Lower leg skin (tissue), 3 donors: ENCODE results near the gene TLE5.

ENCODE experiments used
- CTCF ChIP-seq, 3 donors: fragments of 450-650 bp; IDR thresholded peaks; one replicate each; pipeline ENCODE4 v1.5.1; 2016; ENCODE audit warnings: antibody characterized with exemption in 3 of 3, mild to moderate bottlenecking in 3 of 3, moderate library complexity in 2 of 3
- POLR2A ChIP-seq, 2 donors: fragments of 450-650 bp; IDR thresholded peaks; one replicate each; pipeline ENCODE4 v1.6.1; 2016 to 2017; ENCODE audit warnings: antibody characterized with exemption in 2 of 2, mild to moderate bottlenecking in 1 of 2, moderate library complexity in 1 of 2

- TF ChIP-seq CTCF (IDR thresholded peaks at IDR 0.05) (no peak), POLR2A (IDR thresholded peaks at IDR 0.05) (no peak)
Observed at GRCh38 chr19:3104708-3104983, 42.4 kb upstream of the TLE5 start.
